GM18858 (cell line): ENCODE measurements around the gene KLHL14.

Experiments
- ATAC-seq: cut with Tn5 transposase; IDR thresholded peaks from one replicate; pipeline ENCODE4 v1.9.1; 2021; ENCODE audit not compliant: unreplicated experiment

The KLHL14 gene

DNA sequence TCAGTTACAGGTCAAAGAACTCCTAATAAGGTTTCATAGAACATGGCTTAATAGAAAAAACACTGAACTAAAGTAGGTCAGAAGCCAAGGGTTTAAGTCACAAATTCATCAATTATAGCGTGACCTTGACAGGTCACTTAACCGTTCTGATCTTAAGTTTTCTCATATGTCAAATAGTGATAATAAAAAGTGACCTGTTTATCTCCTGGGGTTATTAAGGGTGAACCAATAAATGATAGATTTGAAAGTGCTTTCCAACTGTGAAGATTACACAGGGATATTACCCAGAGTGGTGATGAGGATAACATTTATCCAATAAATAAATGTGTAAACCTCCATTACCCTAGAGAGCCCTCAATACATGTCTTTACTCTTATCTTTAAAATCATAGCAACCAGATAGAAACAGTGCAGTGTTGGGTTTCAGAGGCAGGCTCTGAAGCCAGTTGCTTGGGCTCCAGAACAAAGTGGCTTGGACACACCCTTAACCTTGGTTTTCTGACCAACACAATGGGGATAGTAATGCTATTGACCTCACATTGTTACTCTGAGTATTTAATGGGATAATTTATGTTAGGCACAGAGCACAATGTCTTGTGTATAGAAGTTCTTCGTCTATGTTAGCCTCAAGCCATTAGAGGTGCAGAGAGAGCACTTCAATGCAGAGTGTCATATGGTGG lies 48.6 kb downstream of the KLHL14 start:
- no peak for ATAC-seq

DNA sequence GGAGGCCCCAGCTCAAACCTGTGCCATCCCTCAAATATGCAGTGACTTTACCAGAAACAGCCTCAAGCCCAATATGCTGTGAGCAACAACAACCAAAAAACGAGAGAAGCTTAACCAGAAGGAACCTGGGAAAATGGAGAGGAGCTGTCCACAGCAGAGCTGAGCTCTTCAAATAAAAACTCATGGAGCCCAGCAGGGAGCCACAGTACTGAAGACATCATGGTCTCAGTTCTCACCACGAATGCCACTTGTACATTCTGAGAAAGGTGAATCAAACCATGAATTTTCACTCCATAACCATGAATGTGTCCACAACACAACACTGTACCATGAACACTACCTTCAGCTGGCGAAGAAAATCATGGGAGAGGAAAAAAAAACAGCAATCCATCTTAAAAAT lies 50.5 kb downstream of the KLHL14 start:
- ATAC-seq = no peak

DNA sequence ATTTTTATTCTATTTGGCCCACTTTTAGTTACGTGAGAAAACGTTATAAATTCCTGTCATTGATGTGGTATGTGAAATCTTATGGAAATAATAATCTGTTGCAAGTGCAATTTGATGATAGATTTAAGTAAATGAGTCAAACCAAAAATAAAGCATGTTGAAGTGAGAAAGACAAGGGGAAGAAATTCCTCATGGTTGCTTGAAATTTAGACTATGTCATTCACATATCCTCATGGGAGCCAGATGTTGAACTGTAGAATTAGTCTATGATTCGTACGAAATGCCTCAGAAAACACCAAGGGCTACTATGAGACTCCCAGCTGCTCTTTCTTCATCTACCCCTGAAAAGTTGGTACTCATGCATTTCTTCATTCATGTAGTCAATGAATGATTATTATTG lies 55.7 kb downstream of the KLHL14 start:
- no peak for ATAC-seq

DNA sequence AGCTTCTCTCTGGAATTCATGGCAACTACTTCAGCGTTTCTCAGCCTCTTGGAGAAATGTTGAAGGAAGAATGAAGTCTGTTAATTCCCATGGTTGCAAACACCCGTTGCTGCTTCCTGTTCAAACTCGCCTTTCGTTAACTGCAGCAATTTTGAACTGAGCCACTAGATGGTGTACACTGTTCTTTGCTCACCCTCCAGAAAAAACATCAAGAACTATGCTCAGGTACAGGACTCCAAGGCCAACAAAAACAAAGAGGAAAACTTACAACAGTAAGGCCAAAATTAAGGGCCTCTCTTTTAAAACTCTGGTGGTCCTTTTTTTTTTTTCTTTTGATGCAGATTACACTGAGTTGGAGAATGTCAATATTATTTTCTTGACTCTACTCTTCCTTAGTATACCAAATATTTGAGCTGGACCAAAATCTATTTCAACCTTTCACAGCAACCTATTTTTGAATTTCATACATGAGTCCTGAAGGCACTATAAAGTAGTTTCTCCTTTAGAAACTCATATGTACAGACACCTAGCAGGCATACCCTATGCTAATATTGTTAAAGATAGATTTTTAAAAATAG lies 58.2 kb downstream of the KLHL14 start:
- ATAC-seq = peak; percentile 98

DNA sequence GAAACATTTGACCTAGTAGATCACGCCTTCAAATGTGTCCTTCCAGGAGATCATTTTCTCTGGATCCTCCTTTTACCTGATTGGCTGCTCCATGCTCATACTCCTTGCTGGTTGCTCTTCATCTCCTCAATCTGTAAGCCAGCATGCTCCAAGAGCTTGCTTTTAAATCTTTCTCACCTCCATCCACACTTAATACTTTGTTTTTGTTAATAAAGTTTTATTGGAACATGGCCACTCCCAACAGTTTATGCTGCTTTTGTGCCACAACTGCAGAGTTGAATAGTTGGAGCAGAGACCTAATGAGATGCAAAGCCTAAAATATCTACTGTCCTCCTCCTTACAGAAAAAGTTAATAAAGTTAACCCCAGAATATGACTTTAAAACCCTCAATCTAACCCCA lies 60.0 kb downstream of the KLHL14 start:
- no peak for ATAC-seq

DNA sequence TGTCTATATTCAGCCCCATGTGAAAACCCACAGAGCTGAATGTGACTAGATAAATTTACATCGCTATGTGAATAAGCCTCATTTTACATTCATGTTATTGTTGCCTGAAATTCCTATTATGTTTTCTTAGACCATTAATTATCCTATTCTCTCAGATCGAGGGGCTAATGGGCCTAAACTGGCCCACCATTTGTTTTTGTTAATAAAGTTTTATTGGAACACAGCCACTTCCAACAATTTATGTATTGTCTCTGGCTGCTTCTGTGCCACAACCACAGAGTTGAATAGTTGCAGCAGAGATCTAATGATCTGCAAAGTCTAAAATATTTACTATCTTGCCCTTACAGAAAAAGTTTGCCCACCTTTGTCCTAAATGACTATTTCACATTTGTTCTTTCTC lies 61.0 kb downstream of the KLHL14 start:
- no peak for ATAC-seq

DNA sequence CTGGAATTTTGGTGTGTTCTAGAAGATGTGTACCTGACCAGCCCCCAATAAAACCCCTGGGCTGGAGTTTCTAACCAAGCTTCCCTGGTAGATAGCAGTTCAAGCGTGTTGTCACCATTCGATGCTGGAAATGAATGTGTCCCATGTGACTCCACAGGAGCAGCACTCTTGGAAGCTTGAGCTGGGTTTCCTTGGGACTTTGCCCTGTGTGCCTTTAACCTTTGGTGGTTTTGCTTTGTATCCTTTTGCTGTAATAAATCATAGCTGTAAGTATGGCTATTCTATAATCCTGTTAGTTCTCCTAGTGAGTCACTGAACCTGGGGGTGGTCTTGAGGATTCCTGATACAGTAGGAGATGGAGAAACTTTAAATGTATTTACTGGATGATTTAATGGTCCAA lies 65.2 kb downstream of the KLHL14 start:
- no peak for ATAC-seq

DNA sequence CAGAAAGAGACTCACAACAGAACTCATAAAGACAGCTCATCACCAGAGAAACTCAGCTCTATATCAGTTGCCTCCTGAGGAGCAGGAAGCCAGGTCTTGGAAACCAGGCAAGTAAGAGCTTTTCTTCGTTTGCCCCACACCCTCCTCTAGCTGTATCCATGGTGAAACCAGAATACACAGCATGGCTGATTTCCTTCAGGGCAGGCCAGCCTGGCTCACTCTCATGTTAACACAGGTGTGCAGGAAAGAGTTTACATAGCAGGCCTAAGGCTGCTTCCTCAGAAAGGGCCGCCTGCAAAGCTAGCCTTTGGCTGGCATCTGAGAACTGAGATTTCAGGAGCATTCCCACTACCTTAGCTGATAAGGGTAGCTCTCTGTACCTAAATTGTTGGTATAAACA lies 65.7 kb downstream of the KLHL14 start:
- no peak for ATAC-seq

DNA sequence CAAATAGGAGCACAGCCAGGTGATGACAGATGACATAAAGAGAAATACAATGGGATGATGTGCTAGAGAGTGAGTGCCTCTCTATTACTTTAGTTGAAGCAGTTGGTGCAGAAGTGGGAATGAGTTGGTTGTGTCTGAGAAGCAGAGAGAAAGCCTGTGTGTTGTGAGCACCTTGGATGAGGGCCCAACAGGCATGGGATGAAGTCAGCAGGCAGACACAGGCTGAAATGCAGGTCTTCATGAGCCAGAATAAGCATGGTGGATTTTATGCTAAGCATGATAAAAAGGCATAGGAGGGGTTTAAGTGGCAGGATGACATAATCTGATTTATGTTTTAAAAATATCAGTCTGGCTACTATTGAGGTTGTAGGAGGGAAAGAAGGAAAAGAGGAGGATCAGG lies 71.5 kb downstream of the KLHL14 start:
- ATAC-seq = no peak

DNA sequence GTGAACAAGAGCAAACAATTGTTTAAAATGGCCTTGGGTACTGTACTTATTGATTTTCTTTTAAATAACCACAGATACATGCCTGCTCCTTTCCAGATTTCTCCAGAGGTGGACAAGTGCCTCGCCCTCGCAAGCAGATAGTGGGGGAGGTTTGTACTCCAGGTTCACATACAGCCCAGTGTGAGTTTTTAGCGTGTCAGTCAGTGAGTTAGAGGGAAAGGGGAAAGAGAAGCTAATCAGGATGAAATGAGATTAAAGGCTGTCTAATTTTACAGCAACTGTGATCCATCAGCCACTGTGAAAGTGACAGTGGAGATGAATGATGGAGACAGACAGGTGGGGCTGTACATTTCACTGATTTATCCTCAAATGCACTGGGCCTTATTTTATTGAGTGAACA lies 74.7 kb downstream of the KLHL14 start:
- no peak for ATAC-seq

DNA sequence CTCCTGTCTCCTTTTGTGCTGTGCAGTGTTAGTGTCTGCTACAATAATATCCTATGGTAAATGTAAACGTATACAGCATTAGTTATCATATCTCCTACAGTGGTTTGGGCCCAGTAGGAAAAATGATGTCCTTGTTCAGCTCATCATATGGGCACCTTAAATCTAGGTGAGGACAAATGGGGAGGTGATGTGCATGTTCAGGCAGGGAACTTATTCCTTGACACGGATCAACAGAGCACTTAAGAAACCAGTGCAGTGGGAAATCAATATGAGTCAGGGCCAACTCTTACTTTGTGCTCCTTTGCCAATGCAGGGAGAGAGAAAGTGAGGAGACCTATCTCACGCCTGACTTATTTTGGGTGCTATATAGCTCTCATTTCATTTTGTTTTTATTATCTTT lies 76.4 kb downstream of the KLHL14 start:
- ATAC-seq = no peak

DNA sequence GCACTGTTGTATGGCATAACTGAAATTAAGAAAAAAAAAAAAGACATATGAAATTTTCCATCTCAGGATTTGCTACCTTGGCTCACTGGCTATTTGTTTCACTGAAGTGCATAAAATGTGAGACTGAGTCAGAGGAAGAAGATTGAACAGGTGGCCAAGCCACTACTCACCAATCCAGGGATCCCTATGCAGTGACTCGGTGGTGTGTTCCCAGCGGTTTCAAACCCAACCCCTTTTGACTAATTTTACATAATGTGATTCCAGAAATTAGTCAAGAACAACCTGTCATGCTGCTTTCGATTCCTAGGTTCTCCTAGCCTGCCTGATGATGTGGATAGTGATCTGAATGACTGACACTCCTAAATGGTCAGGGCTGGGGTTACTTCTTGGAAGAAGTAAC lies 77.3 kb downstream of the KLHL14 start:
- no peak for ATAC-seq

DNA sequence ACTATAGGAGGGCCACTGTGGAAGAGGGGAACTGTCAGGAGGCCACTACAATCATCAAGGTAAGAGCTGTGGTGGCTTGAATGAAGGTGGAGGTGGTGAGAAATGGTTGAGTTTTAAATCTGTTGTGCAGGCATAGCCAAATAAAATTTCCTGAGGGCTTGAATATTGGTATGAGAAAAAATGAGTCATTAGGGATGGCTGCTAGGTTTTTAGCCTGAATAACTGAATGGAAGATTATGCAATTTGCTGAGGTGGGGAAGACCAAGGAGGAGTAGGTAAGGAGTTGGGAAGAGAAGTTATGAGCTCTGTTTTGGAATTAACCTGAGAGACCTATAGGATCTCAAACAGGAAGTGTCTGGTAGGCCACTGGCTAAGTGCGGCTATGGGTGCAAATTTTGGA lies 84.0 kb downstream of the KLHL14 start:
- no peak for ATAC-seq

DNA sequence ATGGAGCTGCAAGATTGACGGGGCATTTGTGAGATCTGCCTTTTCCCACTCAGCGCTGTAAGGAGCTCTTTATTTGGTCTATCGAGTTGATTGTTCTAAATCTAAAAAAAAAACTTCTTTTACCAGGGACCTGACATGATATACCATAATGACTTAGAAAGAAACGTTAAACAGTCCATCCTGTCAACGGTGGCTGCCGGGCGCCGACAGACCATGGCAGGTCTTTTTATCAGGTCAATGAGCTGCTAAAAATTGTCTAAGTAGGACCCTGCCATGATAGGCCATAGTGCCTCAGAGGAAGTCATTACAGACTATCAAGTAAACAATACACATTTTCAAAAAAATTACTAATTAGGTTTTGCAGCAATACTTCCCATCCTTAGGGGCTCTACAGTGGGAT lies 87.9 kb downstream of the KLHL14 start:
- ATAC-seq = no peak

DNA sequence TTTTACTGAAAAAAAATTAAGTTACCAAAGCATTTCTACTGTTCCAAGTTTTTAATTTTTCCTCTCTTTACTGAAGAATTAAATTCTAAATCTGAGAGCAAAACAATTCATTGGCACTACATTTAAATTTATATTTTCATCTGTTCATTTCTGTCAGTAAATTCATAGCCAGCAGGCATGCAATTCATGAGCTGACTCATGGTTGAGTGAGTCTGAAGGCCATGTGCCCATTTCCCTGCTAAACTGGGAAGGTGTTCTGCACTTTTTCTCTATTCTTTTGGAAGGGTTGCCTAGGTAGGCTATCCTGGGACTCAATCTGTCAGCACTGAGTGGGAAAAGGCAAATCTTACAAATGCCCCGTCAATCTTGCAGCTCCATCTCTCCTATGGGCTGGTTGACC lies 88.7 kb downstream of the KLHL14 start:
- no peak for ATAC-seq

DNA sequence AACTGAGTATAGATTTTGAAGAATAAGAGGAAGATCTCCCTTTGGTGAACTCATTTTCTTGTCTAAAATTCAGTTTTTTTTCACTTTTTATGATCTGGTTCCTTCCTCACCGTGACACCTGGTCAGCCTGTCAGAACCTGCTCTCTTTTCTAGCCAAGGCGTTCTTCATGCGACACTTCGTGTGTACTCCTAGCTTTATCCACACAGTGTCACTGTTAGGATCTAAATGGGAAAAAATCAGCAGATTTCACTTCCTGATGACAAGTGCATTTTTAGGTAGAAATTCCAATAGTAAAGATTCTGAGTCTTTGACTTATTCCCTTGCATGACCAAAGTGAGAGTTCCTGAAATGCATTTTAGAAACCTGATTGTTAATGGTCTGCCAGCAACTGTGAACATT lies 89.8 kb downstream of the KLHL14 start:
- no peak for ATAC-seq

DNA sequence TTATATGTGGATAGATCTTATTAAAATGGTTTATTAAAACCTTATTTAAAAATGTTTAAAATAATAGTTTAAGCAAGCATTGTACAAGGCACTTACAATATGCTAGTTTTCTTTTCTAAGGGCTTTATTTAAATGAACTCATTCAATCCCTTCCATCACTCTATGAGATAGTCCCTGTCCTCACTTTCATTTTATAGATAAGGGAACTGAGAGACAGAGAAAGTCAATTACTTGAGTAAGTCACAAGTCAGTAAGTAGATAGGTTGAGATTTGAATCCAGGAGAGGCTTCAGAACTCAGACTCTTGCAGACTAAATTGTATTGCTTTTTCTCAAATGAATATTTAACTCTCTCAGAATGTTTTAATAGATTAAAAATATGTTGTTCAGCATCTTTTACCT lies 95.2 kb downstream of the KLHL14 start:
- no peak for ATAC-seq

DNA sequence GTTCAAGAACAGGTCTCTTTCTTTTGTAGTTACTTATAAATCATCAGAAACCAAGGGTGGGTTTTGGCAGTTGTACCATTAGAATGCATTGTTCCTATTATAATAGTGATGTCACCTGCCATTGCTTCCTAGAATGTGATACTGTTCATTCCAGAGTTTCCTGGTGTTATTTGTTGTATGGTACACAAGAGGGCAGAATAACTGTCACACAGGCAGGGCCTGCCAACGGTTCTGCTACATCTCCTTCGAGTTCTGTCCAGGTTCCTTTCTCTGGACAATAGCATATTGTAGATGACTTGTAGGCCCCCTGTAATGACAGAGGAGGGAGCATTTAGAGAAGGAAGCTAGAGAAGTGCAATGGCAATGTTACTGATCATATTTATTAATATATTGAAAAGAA lies 98.3 kb downstream of the KLHL14 start:
- ATAC-seq = no peak

DNA sequence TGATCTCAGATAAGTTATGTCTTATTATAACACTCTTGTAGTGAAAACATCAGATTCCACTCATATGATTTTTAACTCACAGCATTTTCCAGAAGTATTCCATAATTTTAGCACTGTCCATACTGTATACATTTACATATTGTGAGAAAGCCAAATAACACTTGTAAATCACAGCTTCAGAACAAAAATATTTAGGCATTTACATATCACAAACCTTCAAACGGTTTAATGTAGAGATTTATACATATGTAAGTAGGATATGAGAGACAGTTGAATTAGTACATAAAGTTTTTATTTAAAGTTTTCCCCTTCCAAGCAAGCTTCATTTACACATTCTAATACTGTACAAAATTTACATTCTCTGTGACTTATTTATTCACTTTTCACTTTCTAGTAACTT lies 100.4 kb downstream of the KLHL14 start:
- no peak for ATAC-seq

DNA sequence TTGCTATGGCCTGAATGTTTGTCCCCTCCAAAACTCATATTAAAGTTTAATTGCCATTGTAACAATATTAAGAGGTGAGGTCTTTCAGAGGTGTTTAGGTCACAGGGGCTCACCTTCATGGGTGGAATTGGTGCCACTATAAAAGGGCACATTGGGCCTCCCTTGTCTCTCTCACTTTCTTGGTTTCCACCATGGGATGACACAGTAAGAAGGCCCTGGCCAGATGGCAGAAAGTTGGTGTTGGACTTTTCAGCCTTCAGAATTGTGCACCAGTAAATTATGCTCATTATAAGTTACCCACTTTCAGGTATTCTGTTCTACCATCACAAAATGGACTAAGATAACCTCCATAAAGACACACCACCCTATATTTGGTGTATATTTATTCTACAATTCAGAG lies 102.1 kb downstream of the KLHL14 start:
- no peak for ATAC-seq

DNA sequence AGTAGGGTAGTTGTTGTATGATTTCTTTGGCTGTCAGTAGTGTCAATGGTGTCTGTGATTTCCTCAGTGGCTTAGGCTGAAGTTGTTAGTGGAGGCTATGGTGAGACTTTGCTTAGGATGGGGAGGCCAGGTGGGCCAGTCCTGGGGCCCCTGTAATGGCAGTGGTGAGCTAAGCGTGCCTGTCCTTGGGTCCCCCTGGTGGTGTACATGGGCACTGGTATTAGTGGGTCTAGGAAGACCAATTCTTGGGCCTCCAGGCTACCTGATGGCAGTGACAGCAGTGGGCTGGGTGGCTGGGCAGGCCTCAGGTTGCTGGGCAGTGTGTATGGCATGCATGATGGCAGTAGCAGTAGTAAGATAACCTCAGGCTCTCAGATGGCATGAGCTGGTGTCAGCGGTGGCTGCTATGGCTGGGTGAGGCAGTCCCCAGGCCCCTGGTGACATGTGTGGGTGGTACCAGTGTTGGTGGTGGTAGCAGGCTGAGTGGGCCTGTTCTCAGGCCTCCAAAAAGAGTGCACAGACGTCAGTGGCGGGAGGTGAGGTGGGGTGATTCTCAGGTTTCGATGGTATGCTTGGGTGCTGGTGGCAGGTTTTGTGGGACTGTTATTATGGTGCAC lies 103.2 kb downstream of the KLHL14 start:
- no peak for ATAC-seq

DNA sequence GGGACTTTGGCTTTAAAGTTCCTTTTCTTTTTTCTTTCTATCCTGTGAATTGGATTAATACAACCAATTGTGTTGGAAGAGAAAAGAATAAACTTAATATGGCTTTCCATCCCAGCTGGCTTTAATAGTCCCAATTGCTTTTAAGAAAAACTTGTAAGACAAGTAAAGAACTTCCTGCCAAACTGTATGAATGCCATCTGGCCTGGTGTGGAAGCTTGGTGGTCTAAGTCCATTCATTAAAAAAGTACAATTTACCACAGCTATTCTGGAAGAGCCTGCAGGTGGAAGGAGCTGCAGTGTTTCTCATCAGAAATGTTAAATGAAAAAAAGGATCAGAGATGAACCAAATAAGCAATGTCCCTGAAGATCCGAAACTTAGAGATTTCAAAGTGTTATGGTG lies 103.9 kb downstream of the KLHL14 start:
- ATAC-seq = no peak
